K562 (cell line): Measurements from ENCODE around the gene ARHGEF25. TPM values are rescaled to one million over a fixed set of nuclear protein-coding genes. Genes with fewer than 3 reads are reported as not detected.

ENCODE experiments used
- ATAC-seq: fragments of 200-7000 bp; cut with Tn5 transposase; 3 replicates; pipeline ENCODE4 v1.9.1; 2020; ENCODE audit warnings: moderate library complexity
- BruUV-seq: library from RNA; stranded (reverse); fragments of 400-500 nt; replicated peaks from 2 replicates; lab custom pipeline; 2021; lab: Mats Ljungman, UMichigan
- CTCF ChIA-PET: fragments of 300-600 bp; formaldehyde crosslinking; extraction: SDS; loops from one replicate; lab custom pipeline; 2021; ENCODE audit warnings: low intra/inter-chr PET ratio; lab: Yijun Ruan, JAX
- POLR2A ChIA-PET: fragments of 300-600, 350-650 bp; sonication (Branson Sonifier 250); formaldehyde crosslinking; extraction: SDS; loops from one replicate; lab custom pipeline; 2021; ENCODE audit warnings: antibody characterized with exemption, inconsistent platforms; lab: Yijun Ruan, JAX
- DNase-seq, 4 experiments: peaks; one replicate each; pipeline versions ENCODE4 v3.0.0 to v3.0.0-alpha.2; 2011 to 2018; ENCODE audit warnings: low spot score in 3 of 4, mixed read lengths in 3 of 4; ENCODE audit errors: extremely low read depth in 1 of 4
- FAIRE-seq: peaks from 2 replicates; lab custom pipeline; 2011; peaks lifted over from hg19 to GRCh38; lab: Jason Lieb, UNC
- H2AFZ ChIP-seq: 2 replicates; pipeline ENCODE4 v1.6.0; 2011; ENCODE audit warnings: low read depth, low read length, control low read depth, inconsistent platforms
- H3K27ac ChIP-seq: fragments of 200-600 bp; 3 replicates; pipeline ENCODE4 v1.8.0; 2011; ENCODE audit warnings: low read depth, mild to moderate bottlenecking, control low read depth, inconsistent platforms, low read length, moderate library complexity, mixed read lengths; ENCODE audit errors: extremely low read depth
- H3K27me3 ChIP-seq, 2 experiments: fragments of 300-600 bp in 1 of 2; 2 replicates in 1 of 2; 3 replicates in 1 of 2; pipeline versions ENCODE4 v1.6.0 to v1.8.0; 2011; ENCODE audit warnings: inconsistent platforms in 2 of 2, low read length in 2 of 2, mild to moderate bottlenecking in 1 of 2, mixed read lengths in 1 of 2, moderate library complexity in 1 of 2; ENCODE audit not compliant: control insufficient read depth in 2 of 2, insufficient read depth in 2 of 2
- H3K36me3 ChIP-seq: fragments of 300-600 bp; 3 replicates; pipeline ENCODE4 v1.8.0; 2011; ENCODE audit warnings: mild to moderate bottlenecking, low read length, inconsistent platforms; ENCODE audit not compliant: control insufficient read depth, insufficient read depth
- H3K4me1 ChIP-seq, 2 experiments: fragments of 200-600 bp in 1 of 2; replicated peaks in 1 of 2; 2 replicates in 1 of 2; 3 replicates in 1 of 2; pipeline versions ENCODE4 v1.5.1 to v1.8.0; 2011; ENCODE audit warnings: inconsistent platforms in 2 of 2, low read length in 2 of 2, mild to moderate bottlenecking in 1 of 2, mixed read lengths in 1 of 2, moderate library complexity in 1 of 2; ENCODE audit not compliant: control insufficient read depth in 2 of 2, insufficient read depth in 2 of 2
- H3K4me2 ChIP-seq: 2 replicates; pipeline ENCODE4 v1.6.1; 2011; ENCODE audit warnings: low read length, control low read depth, inconsistent platforms, mixed read lengths; ENCODE audit not compliant: insufficient read depth
- H3K4me3 ChIP-seq: fragments of 200-600 bp; sonication (generic), shearing (Covaris generic); 2 replicates; pipeline ENCODE4 v1.5.1; 2016; ENCODE audit warnings: control low read depth, inconsistent platforms
- H3K79me2 ChIP-seq: fragments of 200-600 bp; 3 replicates; pipeline ENCODE4 v1.8.0; 2011; ENCODE audit warnings: low read length, inconsistent platforms; ENCODE audit not compliant: control insufficient read depth, insufficient read depth
- H3K9ac ChIP-seq, 2 experiments: 2 replicates each; pipeline versions ENCODE4 v1.6.0 to v1.6.1; 2011; ENCODE audit warnings: low read depth in 2 of 2, low read length in 2 of 2, control low read depth in 1 of 2, inconsistent platforms in 1 of 2, mild to moderate bottlenecking in 1 of 2, mixed read lengths in 1 of 2; ENCODE audit not compliant: insufficient read depth in 1 of 2
- H3K9me1 ChIP-seq: one replicate; pipeline ENCODE4 v1.6.0; 2011; ENCODE audit warnings: inconsistent platforms, mild to moderate bottlenecking, low read length, moderate library complexity; ENCODE audit not compliant: control insufficient read depth, insufficient read depth
- H3K9me3 ChIP-seq: replicated peaks from 2 replicates; pipeline ENCODE4 v1.5.1; 2011; ENCODE audit warnings: low read depth, low read length, inconsistent platforms; ENCODE audit not compliant: control insufficient read depth, insufficient read depth
- H4K20me1 ChIP-seq: replicated peaks from 2 replicates; pipeline ENCODE4 v1.6.1; 2011; ENCODE audit warnings: low read length, inconsistent platforms, mixed read lengths; ENCODE audit not compliant: control insufficient read depth, insufficient read depth
- ASH1L ChIP-seq: fragments of 450-650 bp; IDR thresholded peaks from 2 replicates; pipeline ENCODE4 v1.6.1; 2018; ENCODE audit warnings: borderline replicate concordance, mild to moderate bottlenecking, low read depth; ENCODE audit not compliant: partially characterized antibody
- ATF2 ChIP-seq: sonication (generic); formaldehyde crosslinking; IDR thresholded peaks from 2 replicates; pipeline ENCODE4 v1.8.1; 2022; ENCODE audit warnings: missing genetic modification reagents
- CCNT2 ChIP-seq: IDR thresholded peaks from 2 replicates; pipeline ENCODE4 v1.6.1; 2011; ENCODE audit warnings: borderline replicate concordance, low read depth, mild to moderate bottlenecking, moderate library complexity, mixed read lengths, low read length; ENCODE audit not compliant: insufficient read length; ENCODE audit errors: extremely low read depth
- E2F3 ChIP-seq: fragments of 250-450 bp; sonication (Bioruptor Pico); IDR thresholded peaks from 2 replicates; pipeline ENCODE4 v1.4.0; 2020; ENCODE audit warnings: mild to moderate bottlenecking
- EHMT2 ChIP-seq: fragments of 450-650 bp; IDR thresholded peaks from 2 replicates; pipeline ENCODE4 v1.6.1; 2018; ENCODE audit warnings: antibody characterized with exemption
- FOXA3 ChIP-seq, 2 experiments: fragments of 450-650 bp in 1 of 2; sonication (generic) in 1 of 2; formaldehyde crosslinking; IDR thresholded peaks in 1 of 2; conservative IDR thresholded peaks in 1 of 2; 2 replicates each; pipeline versions ENCODE4 v1.4.0 to v1.8.0; 2020 to 2022; ENCODE audit warnings: mild to moderate bottlenecking in 2 of 2, missing genetic modification reagents in 1 of 2
- HCFC1 ChIP-seq: IDR thresholded peaks from 2 replicates; pipeline ENCODE4 v1.6.1; 2012; ENCODE audit warnings: low read depth, low read length, improper control_type of control experiment
- HNRNPLL ChIP-seq: fragments of 200-400 bp; formaldehyde crosslinking; IDR thresholded peaks from 2 replicates; pipeline ENCODE4 v1.6.1; 2017; ENCODE audit warnings: low read length, low read depth, mild to moderate bottlenecking; ENCODE audit not compliant: poor library complexity, severe bottlenecking
- MBD2 ChIP-seq: sonication (generic); IDR thresholded peaks from 2 replicates; pipeline ENCODE4 v1.6.1; 2016; ENCODE audit warnings: low read depth, borderline replicate concordance
- NFRKB ChIP-seq: fragments of 450-650 bp; IDR thresholded peaks from 2 replicates; pipeline ENCODE4 v1.6.1; 2016; ENCODE audit warnings: low read depth
- PCBP1 ChIP-seq: fragments of 200-400 bp; formaldehyde crosslinking; IDR thresholded peaks from 2 replicates; pipeline ENCODE4 v1.6.1; 2018; ENCODE audit warnings: mild to moderate bottlenecking, low read depth, low read length; ENCODE audit not compliant: poor library complexity, severe bottlenecking
- PHF20 ChIP-seq: fragments of 450-650 bp; IDR thresholded peaks from 2 replicates; pipeline ENCODE4 v1.6.1; 2018; ENCODE audit not compliant: partially characterized antibody
- POLR2A ChIP-seq: fragments of 450-650 bp; conservative IDR thresholded peaks from 2 replicates; pipeline ENCODE4 v1.6.1; 2016
- SUPT5H ChIP-seq: fragments of 450-650 bp; IDR thresholded peaks from 2 replicates; pipeline ENCODE4 v1.6.1; 2016
- YY1 ChIP-seq, 3 experiments: IDR thresholded peaks; 2 replicates each; pipeline ENCODE4 v1.6.1; 2011; ENCODE audit warnings: low read length in 2 of 3, mild to moderate bottlenecking in 2 of 3, moderate library complexity in 2 of 3, borderline replicate concordance in 1 of 3, control low read depth in 1 of 3, low read depth in 1 of 3; ENCODE audit not compliant: insufficient read depth in 3 of 3, insufficient replicate concordance in 2 of 3, control insufficient read depth in 1 of 3, insufficient read length in 1 of 3; ENCODE audit errors: extremely low read depth in 1 of 3
- ZBTB7A ChIP-seq: IDR thresholded peaks from 2 replicates; pipeline ENCODE4 v1.6.1; 2011; ENCODE audit warnings: low read depth, mild to moderate bottlenecking, low read length, moderate library complexity, borderline replicate concordance; ENCODE audit not compliant: control insufficient read depth
- ZNF124 ChIP-seq: sonication (generic); formaldehyde crosslinking; IDR thresholded peaks from 2 replicates; pipeline ENCODE4 v1.8.1; 2022; ENCODE audit warnings: missing genetic modification reagents
- ZNF232 ChIP-seq: sonication (generic); formaldehyde crosslinking; IDR thresholded peaks from 2 replicates; pipeline ENCODE4 v1.8.0; 2022; ENCODE audit warnings: mild to moderate bottlenecking, missing genetic modification reagents
- WGBS: fragments of 100-300 bp; shearing (Covaris generic); methylation state at CpG from one replicate; pipeline ENCODE4 v1.1.6; 2016; ENCODE audit warnings: low coverage, mixed read lengths; ENCODE audit not compliant: insufficient coverage; ENCODE audit errors: missing lambda C conversion rate; 5-methylcytosine and 5-hydroxymethylcytosine counted together
- in situ Hi-C: fragments of 300-500 bp; cut with MboI; formaldehyde crosslinking; loops from 4 replicates; pipeline ENCODE4 v1.15.0; 2018; ENCODE audit warnings: inconsistent platforms, mixed read lengths
- intact Hi-C: fragments of 100-400 bp; cut with micrococcal nuclease; formaldehyde crosslinking; loops from 2 replicates; pipeline ENCODE4 v1.14.2; 2022
- polyA plus RNA-seq, 8 experiments: library from polyadenylated mRNA; depleted of rRNA in 4 of 8; stranded (reverse) in 5 of 8; unstranded in 3 of 8; fragments of >200 nt; fragmentation: Nextera tagmentation in 2 of 8; fragmentation: Illumina TruSeq in 1 of 8; extraction: Ambion mirVana in 2 of 8; extraction: Trizol in 1 of 8; gene quantifications; 2 replicates each; pipeline versions ENCODE4 v1.2.1 to v1.2.3, GENCODE V29; 2011 to 2014; ENCODE audit warnings: inconsistent platforms in 1 of 8, missing spikeins in 1 of 8
- total RNA-seq, 7 experiments: library from RNA; depleted of rRNA in 6 of 7; stranded (reverse); fragments of >200 nt in 6 of 7; fragmentation: Illumina TruSeq in 2 of 7; extraction: Trizol in 2 of 7; gene quantifications; 2 replicates each; pipeline versions ENCODE4 v1.2.1 to v1.2.3, GENCODE V29; 2011 to 2021; ENCODE audit warnings: low replicate concordance in 1 of 7
- TF ChIP-seq, protein P1 (sequence below), 2 experiments: IDR thresholded peaks; 2 replicates each; pipeline ENCODE4 v1.6.1; 2011; ENCODE audit warnings: borderline replicate concordance in 1 of 2, control low read depth in 1 of 2, low read depth in 1 of 2, low read length in 1 of 2, mild to moderate bottlenecking in 1 of 2, mixed read lengths in 1 of 2, moderate library complexity in 1 of 2; ENCODE audit not compliant: insufficient read depth in 1 of 2, insufficient read length in 1 of 2, poor library complexity in 1 of 2, severe bottlenecking in 1 of 2; ENCODE audit errors: extremely low read depth in 1 of 2

Gene ARHGEF25
- total and polyA plus RNA-seq, 9 of the 15 experiments (the other 6 are each of a cell fraction or from before 2014, with no cell fraction given), result 0.13 to 17.3 (median 11.6) TPM

DNA sequence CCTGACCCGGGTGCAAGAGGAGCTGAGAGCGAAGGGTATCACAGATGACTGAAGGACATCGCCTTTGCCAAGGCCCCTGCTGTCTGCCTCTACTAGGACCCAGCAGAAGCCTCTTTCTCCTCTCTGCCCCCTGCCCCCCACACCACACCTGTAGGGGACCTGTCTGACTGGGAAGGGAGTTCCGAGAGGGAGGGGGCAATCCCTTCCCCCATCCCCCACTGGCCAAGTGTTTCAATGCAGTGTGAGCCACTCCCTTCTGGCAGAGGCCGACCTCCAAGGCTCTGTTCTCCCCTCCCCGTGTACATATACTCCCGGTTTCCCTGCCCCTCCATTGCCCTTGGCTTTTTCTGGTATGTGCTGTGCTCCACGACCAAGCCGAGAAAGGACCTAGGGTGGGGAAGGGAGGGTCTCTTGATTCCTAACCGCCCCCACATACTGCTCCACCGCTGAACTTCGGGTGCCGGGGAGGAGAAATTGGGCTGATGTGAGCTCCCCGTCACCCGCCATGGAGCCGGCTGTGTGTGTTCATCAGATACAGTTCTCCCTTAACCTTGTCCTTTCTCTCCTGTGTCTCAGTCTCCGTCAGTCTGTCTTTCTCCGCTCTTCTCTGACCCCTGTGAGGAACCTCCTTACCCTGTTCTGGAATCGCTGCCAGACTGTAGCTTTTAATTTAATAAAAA is 2.0 kb upstream of the ARHGEF25 start:
- ATAC-seq (peak; percentile 15), FAIRE-seq (peak; percentile 49), DNase-seq (peak; percentile 39 to 60 (median 50))
- Histone ChIP-seq H3K4me2 (peak overlapping the region; percentile 67), H3K4me1 (peaks cover 53 to 62% of the 10 kb centered on the region in 2 experiments), H3K27ac (peak overlapping the region; percentile 56; the same call in 2 of the 3 replicates), H3K4me3 (no peak overlapping the region), H3K27me3 (no peaks in the 10 kb centered on the region), H3K9ac (peak overlapping the region; percentile 61 to 75; a peak in 3 of 4 replicates), H3K36me3 (no peaks in the 10 kb centered on the region), H2AFZ (peak overlapping the region; percentile 97), H3K9me1 (peaks cover 4% of the 10 kb centered on the region), H4K20me1 (no peaks in the 10 kb centered on the region), H3K9me3 (no peaks in the 10 kb centered on the region), H3K79me2 (peaks cover 2% of the 10 kb centered on the region; the same call in 2 of the 3 replicates)
- ChIA-PET CTCF (no interaction called here), POLR2A (interaction anchor here (0.6 to 2.0 kb wide), 6 partner anchors 9 to 142 kb away, joined by 3 to 19 read pairs (median 4); partner anchors contain the start of genes PIP4K2C and TSPAN31)
- in situ Hi-C loops, result no loop called here
- WGBS, result 27% methylated on average over 18 of the region's 19 CpGs
- BruUV-seq, result no TSS peak
- intact Hi-C loops, result no loop called here
- TF ChIP-seq, protein P1, sequence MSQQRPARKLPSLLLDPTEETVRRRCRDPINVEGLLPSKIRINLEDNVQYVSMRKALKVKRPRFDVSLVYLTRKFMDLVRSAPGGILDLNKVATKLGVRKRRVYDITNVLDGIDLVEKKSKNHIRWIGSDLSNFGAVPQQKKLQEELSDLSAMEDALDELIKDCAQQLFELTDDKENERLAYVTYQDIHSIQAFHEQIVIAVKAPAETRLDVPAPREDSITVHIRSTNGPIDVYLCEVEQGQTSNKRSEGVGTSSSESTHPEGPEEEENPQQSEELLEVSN (IDR thresholded peaks at IDR 0.05; ENCODE audit: borderline replicate concordance in 1 of 2, extremely low read depth in 1 of 2, insufficient read depth in 1 of 2, insufficient read length in 1 of 2, low read depth in 1 of 2, low read length in 1 of 2, poor library complexity in 1 of 2, severe bottlenecking in 1 of 2), result no peak
- 0 out of 2 replicates have a peak, but pooled peaks have one; percentile 39 for TF ChIP-seq POLR2A
- TF ChIP-seq SUPT5H, result no peak
- no peak for TF ChIP-seq HNRNPLL
- 0 out of 2 replicates have a peak, but pooled peaks have one; percentile 26 for TF ChIP-seq ZBTB7A
- TF ChIP-seq ZNF232 (CRISPR knock-in tag), result no peak
- TF ChIP-seq PHF20, result no peak
- TF ChIP-seq MBD2, result no peak
- no peak for TF ChIP-seq PCBP1
- TF ChIP-seq ATF2 (CRISPR knock-in tag), result no peak
- TF ChIP-seq ZNF124, result no peak
- TF ChIP-seq E2F3 (CRISPR knock-in tag), result no peak
- peak in 1 of 3 experiments; percentile 55 for TF ChIP-seq YY1 (IDR thresholded peaks at IDR 0.05; ENCODE audit: borderline replicate concordance in 1 of 3, control insufficient read depth in 1 of 3, extremely low read depth in 1 of 3, insufficient read depth in 3 of 3, insufficient read length in 1 of 3, insufficient replicate concordance in 2 of 3, low read depth in 1 of 3, low read length in 2 of 3)
- TF ChIP-seq NFRKB, result peak; percentile 24; the same call in 1 of the 2 replicates
- TF ChIP-seq HCFC1, result no peak
- no peak for TF ChIP-seq CCNT2
- TF ChIP-seq FOXA3 (CRISPR knock-in tag; conservative IDR thresholded peaks at IDR 0.05 in 1 of 2, IDR thresholded peaks at IDR 0.05 in 1 of 2), result no peak
- no peak for TF ChIP-seq EHMT2
- TF ChIP-seq ASH1L, result no peak
